RWPE2 (cell line): ENCODE results near the gene CTNNBIP1.

ENCODE experiments used
- ATAC-seq: fragments of 200-7000 bp; cut with Tn5 transposase; 3 replicates; pipeline ENCODE4 v1.9.1; 2021; ENCODE audit warnings: low read depth
- DNase-seq: peaks from one replicate; pipeline ENCODE4 v3.0.0-alpha.2; 2020; ENCODE audit warnings: low spot score
- H3K27ac ChIP-seq: fragments of 450-650 bp; 2 replicates; pipeline ENCODE4 v1.5.1; 2017; ENCODE audit warnings: mild to moderate bottlenecking; ENCODE audit not compliant: poor library complexity, severe bottlenecking
- H3K27me3 ChIP-seq: fragments of 250-450 bp; sonication (Bioruptor Pico); 2 replicates; pipeline ENCODE4 v1.5.1; 2021; ENCODE audit warnings: mild to moderate bottlenecking, moderate library complexity; ENCODE audit not compliant: insufficient read depth, poor library complexity, severe bottlenecking
- H3K36me3 ChIP-seq: fragments of 250-450 bp; sonication (Bioruptor Pico); 2 replicates; pipeline ENCODE4 v1.5.1; 2020; ENCODE audit warnings: low read depth, mild to moderate bottlenecking, moderate library complexity
- H3K4me1 ChIP-seq: fragments of 250-450 bp; sonication (Bioruptor Pico); 2 replicates; pipeline ENCODE4 v1.5.1; 2021; ENCODE audit warnings: mild to moderate bottlenecking, moderate library complexity; ENCODE audit not compliant: insufficient read depth, poor library complexity, severe bottlenecking
- H3K4me3 ChIP-seq: fragments of 250-450 bp; sonication (Bioruptor Pico); 2 replicates; pipeline ENCODE4 v1.5.1; 2021; ENCODE audit warnings: mild to moderate bottlenecking, moderate library complexity; ENCODE audit not compliant: severe bottlenecking
- H3K9me3 ChIP-seq: fragments of 250-450 bp; sonication (Bioruptor Pico); 2 replicates; pipeline ENCODE4 v1.5.1; 2021; ENCODE audit warnings: mild to moderate bottlenecking, moderate library complexity; ENCODE audit not compliant: severe bottlenecking
- CTCF ChIP-seq: fragments of 450-650 bp; IDR thresholded peaks from one replicate; pipeline ENCODE4 v1.5.1; 2017; ENCODE audit warnings: mild to moderate bottlenecking, moderate library complexity; ENCODE audit not compliant: poor library complexity, severe bottlenecking

CTNNBIP1 gene

GRCh38 chr1:9873385-9873784, 36.7 kb downstream of the CTNNBIP1 start:
- Histone ChIP-seq H3K27ac (peak overlapping the region; percentile 31), H3K4me3 (no peak overlapping the region), H3K4me1 (peaks cover 39% of the 10 kb centered on the region), H3K36me3 (peaks cover 25% of the 10 kb centered on the region), H3K9me3 (no peaks in the 10 kb centered on the region), H3K27me3 (no peaks in the 10 kb centered on the region)
- DNase-seq (no peak), ATAC-seq (no peak)
- TF ChIP-seq CTCF, result no peak

GRCh38 chr1:9872430-9873165, 37.5 kb downstream of the CTNNBIP1 start:
- no peaks in the 10 kb centered on the region for H3K27me3 ChIP-seq
- peaks cover 30% of the 10 kb centered on the region for H3K36me3 ChIP-seq
- H3K4me1 ChIP-seq, result peaks cover 33% of the 10 kb centered on the region
- H3K4me3 ChIP-seq, result no peak overlapping the region
- ATAC-seq (peak; percentile 72), DNase-seq (no peak)
- TF ChIP-seq CTCF, result no peak
- peak overlapping the region; percentile 31 for H3K27ac ChIP-seq
- H3K9me3 ChIP-seq, result no peaks in the 10 kb centered on the region

GRCh38 chr1:9871707-9872425, 38.2 kb downstream of the CTNNBIP1 start:
- Histone ChIP-seq H3K4me3 (no peak overlapping the region), H3K9me3 (no peaks in the 10 kb centered on the region), H3K4me1 (peaks cover 26% of the 10 kb centered on the region), H3K27ac (peak overlapping the region; percentile 31), H3K27me3 (no peaks in the 10 kb centered on the region), H3K36me3 (peaks cover 32% of the 10 kb centered on the region)
- TF ChIP-seq CTCF, result no peak
- no peak for ATAC-seq
- DNase-seq, result no peak

GRCh38 chr1:9871021-9871420, 39.0 kb downstream of the CTNNBIP1 start:
- H3K4me1 ChIP-seq, result peaks cover 19% of the 10 kb centered on the region
- H3K27ac ChIP-seq, result no peak overlapping the region
- H3K9me3 ChIP-seq, result no peaks in the 10 kb centered on the region
- DNase-seq (no peak), ATAC-seq (no peak)
- TF ChIP-seq CTCF, result no peak
- no peaks in the 10 kb centered on the region for H3K27me3 ChIP-seq
- H3K4me3 ChIP-seq, result no peak overlapping the region
- H3K36me3 ChIP-seq, result peaks cover 37% of the 10 kb centered on the region

GRCh38 chr1:9870572-9870971, 39.5 kb downstream of the CTNNBIP1 start:
- peaks cover 38% of the 10 kb centered on the region for H3K36me3 ChIP-seq
- no peaks in the 10 kb centered on the region for H3K9me3 ChIP-seq
- TF ChIP-seq CTCF, result no peak
- peaks cover 19% of the 10 kb centered on the region for H3K4me1 ChIP-seq
- H3K27ac ChIP-seq, result peak overlapping the region; percentile 37
- H3K27me3 ChIP-seq, result no peaks in the 10 kb centered on the region
- DNase-seq (no peak), ATAC-seq (no peak)
- no peak overlapping the region for H3K4me3 ChIP-seq
